ENCODE results near the gene HHIPL1.

- no peak for TF ChIP-seq CTCF (IDR thresholded peaks at IDR 0.05)
- no peak for TF ChIP-seq POLR2AphosphoS5 (IDR thresholded peaks at IDR 0.05)
- no peak for TF ChIP-seq POLR2A (IDR thresholded peaks at IDR 0.05)
- TF ChIP-seq EP300 (IDR thresholded peaks at IDR 0.05), result no peak
These were observed 45.7 kb downstream of the HHIPL1 start for GRCh38 chr14:99690636-99691035.

Measured in suprapubic skin (tissue), 4 donors.